HG02759 (cell line): Measurements from ENCODE around the gene ATP5F1D.

Source experiments
- ATAC-seq: cut with Tn5 transposase; IDR thresholded peaks from one replicate; pipeline ENCODE4 v1.9.1; 2021; ENCODE audit warnings: mild to moderate bottlenecking, moderate library complexity; ENCODE audit not compliant: unreplicated experiment

Gene ATP5F1D

GRCh38 chr19:1290196-1290702 lies 48.7 kb downstream of the ATP5F1D start:
- no peak for ATAC-seq

- ATAC-seq = no peak
Observed at GRCh38 chr19:1290703-1291651, 49.4 kb downstream of the ATP5F1D start.

GRCh38 chr19:1291761-1292418 lies 50.3 kb downstream of the ATP5F1D start:
- no peak for ATAC-seq

GRCh38 chr19:1292419-1293151 lies 51.0 kb downstream of the ATP5F1D start:
- ATAC-seq = no peak

GRCh38 chr19:1293782-1294604 lies 52.4 kb downstream of the ATP5F1D start:
- no peak for ATAC-seq
